ENCODE measurements around the gene FHIT.

The FHIT gene

GRCh38 chr3:59788801-59789200 is 1462.5 kb downstream of the FHIT start:
- Histone ChIP-seq H3K4me3 (ENCODE audit: low read depth, low read length) (no peak overlapping the region), H3K27me3 (ENCODE audit: control insufficient read depth, insufficient read depth, low read length) (no peaks in the 10 kb centered on the region), H3K9me3 (ENCODE audit: control insufficient read depth, insufficient read depth, low read depth, low read length) (no peaks in the 10 kb centered on the region), H3K27ac (ENCODE audit: low read depth, low read length) (no peak overlapping the region), H3K9ac (ENCODE audit: low read length) (no peak overlapping the region), H3K36me3 (ENCODE audit: control insufficient read depth, insufficient read depth, low read length) (no peaks in the 10 kb centered on the region), H3K4me1 (ENCODE audit: control insufficient read depth, insufficient read depth, low read length) (peaks cover 11% of the 10 kb centered on the region; the same call in 1 of the 2 replicates)

- no peaks in the 10 kb centered on the region for H3K36me3 ChIP-seq (ENCODE audit: control insufficient read depth, insufficient read depth, low read length)
- no peak overlapping the region for H3K4me3 ChIP-seq (ENCODE audit: low read depth, low read length)
- H3K9ac ChIP-seq (ENCODE audit: low read length): no peak overlapping the region
- H3K27me3 ChIP-seq (ENCODE audit: control insufficient read depth, insufficient read depth, low read length): no peaks in the 10 kb centered on the region
- H3K27ac ChIP-seq (ENCODE audit: low read depth, low read length): no peak overlapping the region
- H3K9me3 ChIP-seq (ENCODE audit: control insufficient read depth, insufficient read depth, low read depth, low read length): no peaks in the 10 kb centered on the region
- peaks cover 10% of the 10 kb centered on the region; the same call in 1 of the 2 replicates for H3K4me1 ChIP-seq (ENCODE audit: control insufficient read depth, insufficient read depth, low read length)
Measured at GRCh38 chr3:59788133-59788532, 1463.1 kb downstream of the FHIT start.

- Histone ChIP-seq H3K27me3 (ENCODE audit: control insufficient read depth, insufficient read depth, low read length) (no peaks in the 10 kb centered on the region), H3K36me3 (ENCODE audit: control insufficient read depth, insufficient read depth, low read length) (no peaks in the 10 kb centered on the region), H3K4me3 (ENCODE audit: low read depth, low read length) (no peak overlapping the region), H3K27ac (ENCODE audit: low read depth, low read length) (no peak overlapping the region), H3K9ac (ENCODE audit: low read length) (no peak overlapping the region), H3K9me3 (ENCODE audit: control insufficient read depth, insufficient read depth, low read depth, low read length) (no peaks in the 10 kb centered on the region), H3K4me1 (ENCODE audit: control insufficient read depth, insufficient read depth, low read length) (peaks cover 10% of the 10 kb centered on the region; the same call in 1 of the 2 replicates)
Measured at GRCh38 chr3:59786374-59786773, 1464.9 kb downstream of the FHIT start.

GRCh38 chr3:59784164-59784563 is 1467.1 kb downstream of the FHIT start:
- H3K36me3 ChIP-seq (ENCODE audit: control insufficient read depth, insufficient read depth, low read length): no peaks in the 10 kb centered on the region
- H3K4me3 ChIP-seq (ENCODE audit: low read depth, low read length): no peak overlapping the region
- no peaks in the 10 kb centered on the region for H3K27me3 ChIP-seq (ENCODE audit: control insufficient read depth, insufficient read depth, low read length)
- H3K4me1 ChIP-seq (ENCODE audit: control insufficient read depth, insufficient read depth, low read length): peaks cover 10% of the 10 kb centered on the region; the same call in 1 of the 2 replicates
- H3K27ac ChIP-seq (ENCODE audit: low read depth, low read length): no peak overlapping the region
- no peak overlapping the region for H3K9ac ChIP-seq (ENCODE audit: low read length)
- peaks cover 3% of the 10 kb centered on the region; the same call in 1 of the 2 replicates for H3K9me3 ChIP-seq (ENCODE audit: control insufficient read depth, insufficient read depth, low read depth, low read length)

- Histone ChIP-seq H3K27ac (ENCODE audit: low read depth, low read length) (no peak overlapping the region), H3K9ac (ENCODE audit: low read length) (no peak overlapping the region), H3K9me3 (ENCODE audit: control insufficient read depth, insufficient read depth, low read depth, low read length) (peaks cover 3% of the 10 kb centered on the region; the same call in 1 of the 2 replicates), H3K4me1 (ENCODE audit: control insufficient read depth, insufficient read depth, low read length) (peaks cover 10% of the 10 kb centered on the region; the same call in 1 of the 2 replicates), H3K27me3 (ENCODE audit: control insufficient read depth, insufficient read depth, low read length) (no peaks in the 10 kb centered on the region), H3K36me3 (ENCODE audit: control insufficient read depth, insufficient read depth, low read length) (no peaks in the 10 kb centered on the region), H3K4me3 (ENCODE audit: low read depth, low read length) (no peak overlapping the region)
Measured at GRCh38 chr3:59783468-59783988, 1467.7 kb downstream of the FHIT start.

GRCh38 chr3:59782664-59783063 is 1468.6 kb downstream of the FHIT start:
- Histone ChIP-seq H3K9me3 (ENCODE audit: control insufficient read depth, insufficient read depth, low read depth, low read length) (peaks cover 3% of the 10 kb centered on the region; the same call in 1 of the 2 replicates), H3K36me3 (ENCODE audit: control insufficient read depth, insufficient read depth, low read length) (no peaks in the 10 kb centered on the region), H3K27ac (ENCODE audit: low read depth, low read length) (no peak overlapping the region), H3K27me3 (ENCODE audit: control insufficient read depth, insufficient read depth, low read length) (no peaks in the 10 kb centered on the region), H3K4me3 (ENCODE audit: low read depth, low read length) (no peak overlapping the region), H3K9ac (ENCODE audit: low read length) (no peak overlapping the region), H3K4me1 (ENCODE audit: control insufficient read depth, insufficient read depth, low read length) (peaks cover 10% of the 10 kb centered on the region; the same call in 1 of the 2 replicates)

- H3K27ac ChIP-seq (ENCODE audit: low read depth, low read length): no peak overlapping the region
- H3K27me3 ChIP-seq (ENCODE audit: control insufficient read depth, insufficient read depth, low read length): no peaks in the 10 kb centered on the region
- no peak overlapping the region for H3K9ac ChIP-seq (ENCODE audit: low read length)
- H3K36me3 ChIP-seq (ENCODE audit: control insufficient read depth, insufficient read depth, low read length): no peaks in the 10 kb centered on the region
- peaks cover 10% of the 10 kb centered on the region; the same call in 1 of the 2 replicates for H3K4me1 ChIP-seq (ENCODE audit: control insufficient read depth, insufficient read depth, low read length)
- H3K4me3 ChIP-seq (ENCODE audit: low read depth, low read length): no peak overlapping the region
- H3K9me3 ChIP-seq (ENCODE audit: control insufficient read depth, insufficient read depth, low read depth, low read length): peaks cover 3% of the 10 kb centered on the region; the same call in 1 of the 2 replicates
Measured at GRCh38 chr3:59780209-59780608, 1471.0 kb downstream of the FHIT start.

- Histone ChIP-seq H3K4me1 (ENCODE audit: control insufficient read depth, insufficient read depth, low read length) (peaks cover 7% of the 10 kb centered on the region; the same call in 1 of the 2 replicates), H3K9ac (ENCODE audit: low read length) (no peak overlapping the region), H3K36me3 (ENCODE audit: control insufficient read depth, insufficient read depth, low read length) (no peaks in the 10 kb centered on the region), H3K27me3 (ENCODE audit: control insufficient read depth, insufficient read depth, low read length) (no peaks in the 10 kb centered on the region), H3K9me3 (ENCODE audit: control insufficient read depth, insufficient read depth, low read depth, low read length) (peaks cover 3% of the 10 kb centered on the region; the same call in 1 of the 2 replicates), H3K4me3 (ENCODE audit: low read depth, low read length) (no peak overlapping the region), H3K27ac (ENCODE audit: low read depth, low read length) (no peak overlapping the region)
Measured at GRCh38 chr3:59779260-59779659, 1472.0 kb downstream of the FHIT start.

GRCh38 chr3:59777667-59778077 is 1473.6 kb downstream of the FHIT start:
- Histone ChIP-seq H3K27ac (ENCODE audit: low read depth, low read length) (no peak overlapping the region), H3K4me1 (ENCODE audit: control insufficient read depth, insufficient read depth, low read length) (no peaks in the 10 kb centered on the region), H3K27me3 (ENCODE audit: control insufficient read depth, insufficient read depth, low read length) (no peaks in the 10 kb centered on the region), H3K9me3 (ENCODE audit: control insufficient read depth, insufficient read depth, low read depth, low read length) (peaks cover 3% of the 10 kb centered on the region; the same call in 1 of the 2 replicates), H3K36me3 (ENCODE audit: control insufficient read depth, insufficient read depth, low read length) (no peaks in the 10 kb centered on the region), H3K4me3 (ENCODE audit: low read depth, low read length) (no peak overlapping the region), H3K9ac (ENCODE audit: low read length) (no peak overlapping the region)

GRCh38 chr3:59777066-59777465 is 1474.2 kb downstream of the FHIT start:
- H3K27ac ChIP-seq (ENCODE audit: low read depth, low read length): no peak overlapping the region
- no peak overlapping the region for H3K9ac ChIP-seq (ENCODE audit: low read length)
- H3K4me1 ChIP-seq (ENCODE audit: control insufficient read depth, insufficient read depth, low read length): peaks cover 3% of the 10 kb centered on the region; the same call in 1 of the 2 replicates
- H3K36me3 ChIP-seq (ENCODE audit: control insufficient read depth, insufficient read depth, low read length): no peaks in the 10 kb centered on the region
- H3K4me3 ChIP-seq (ENCODE audit: low read depth, low read length): no peak overlapping the region
- peaks cover 3% of the 10 kb centered on the region; the same call in 1 of the 2 replicates for H3K9me3 ChIP-seq (ENCODE audit: control insufficient read depth, insufficient read depth, low read depth, low read length)
- H3K27me3 ChIP-seq (ENCODE audit: control insufficient read depth, insufficient read depth, low read length): no peaks in the 10 kb centered on the region

GRCh38 chr3:59775761-59776325 is 1475.4 kb downstream of the FHIT start:
- Histone ChIP-seq H3K36me3 (ENCODE audit: control insufficient read depth, insufficient read depth, low read length) (no peaks in the 10 kb centered on the region), H3K9ac (ENCODE audit: low read length) (no peak overlapping the region), H3K27ac (ENCODE audit: low read depth, low read length) (no peak overlapping the region), H3K9me3 (ENCODE audit: control insufficient read depth, insufficient read depth, low read depth, low read length) (no peaks in the 10 kb centered on the region), H3K4me3 (ENCODE audit: low read depth, low read length) (no peak overlapping the region), H3K27me3 (ENCODE audit: control insufficient read depth, insufficient read depth, low read length) (no peaks in the 10 kb centered on the region), H3K4me1 (ENCODE audit: control insufficient read depth, insufficient read depth, low read length) (peaks cover 3% of the 10 kb centered on the region; the same call in 1 of the 2 replicates)
